GM12878 (cell line): ENCODE data around the gene PRKN.

ENCODE experiments used
- BCL3 ChIP-seq: IDR thresholded peaks from 2 replicates; pipeline ENCODE4 v1.6.1; 2011; ENCODE audit warnings: borderline replicate concordance, low read depth, mild to moderate bottlenecking, moderate library complexity, low read length; ENCODE audit not compliant: insufficient read depth, poor library complexity, severe bottlenecking
- CREB1 ChIP-seq: IDR thresholded peaks from 2 replicates; pipeline ENCODE4 v1.6.1; 2012; ENCODE audit warnings: low read depth, mild to moderate bottlenecking, inconsistent platforms
- FOXM1 ChIP-seq: IDR thresholded peaks from 2 replicates; pipeline ENCODE4 v1.6.1; 2012; ENCODE audit warnings: low read depth, mild to moderate bottlenecking, inconsistent platforms, low read length, moderate library complexity
- PAX5 ChIP-seq: IDR thresholded peaks from 2 replicates; pipeline ENCODE4 v1.6.1; 2011; ENCODE audit warnings: low read depth, low read length, borderline replicate concordance
- POLR2AphosphoS2 ChIP-seq: IDR thresholded peaks from 2 replicates; pipeline ENCODE4 v1.6.1; 2011; ENCODE audit warnings: low read depth, mild to moderate bottlenecking, low read length, improper control_type of control experiment, moderate library complexity
- RFX5 ChIP-seq: IDR thresholded peaks from 2 replicates; pipeline ENCODE4 v1.6.1; 2011; ENCODE audit warnings: low read depth, low read length, improper control_type of control experiment
- SIN3A ChIP-seq: IDR thresholded peaks from 2 replicates; pipeline ENCODE4 v1.6.1; 2012; ENCODE audit warnings: low read depth, low read length, improper control_type of control experiment
- ZNF687 ChIP-seq: fragments of 450-650 bp; IDR thresholded peaks from 2 replicates; pipeline ENCODE4 v1.6.1; 2017; ENCODE audit warnings: mild to moderate bottlenecking, moderate library complexity
- TF ChIP-seq, protein P1 (sequence below), 3 experiments: IDR thresholded peaks in 2 of 3; conservative IDR thresholded peaks in 1 of 3; 2 replicates each; pipeline ENCODE4 v1.5.1; 2011; ENCODE audit warnings: low read depth in 3 of 3, low read length in 3 of 3, mild to moderate bottlenecking in 3 of 3, control low read depth in 2 of 3, moderate library complexity in 2 of 3, inconsistent platforms in 1 of 3, mixed read lengths in 1 of 3; ENCODE audit not compliant: control insufficient read depth in 2 of 3, insufficient read depth in 1 of 3; ENCODE audit errors: extremely low read depth in 1 of 3

GRCh38 chr6:161333410-161333809 is 1394.2 kb downstream of the PRKN start:
- TF ChIP-seq, protein P1, sequence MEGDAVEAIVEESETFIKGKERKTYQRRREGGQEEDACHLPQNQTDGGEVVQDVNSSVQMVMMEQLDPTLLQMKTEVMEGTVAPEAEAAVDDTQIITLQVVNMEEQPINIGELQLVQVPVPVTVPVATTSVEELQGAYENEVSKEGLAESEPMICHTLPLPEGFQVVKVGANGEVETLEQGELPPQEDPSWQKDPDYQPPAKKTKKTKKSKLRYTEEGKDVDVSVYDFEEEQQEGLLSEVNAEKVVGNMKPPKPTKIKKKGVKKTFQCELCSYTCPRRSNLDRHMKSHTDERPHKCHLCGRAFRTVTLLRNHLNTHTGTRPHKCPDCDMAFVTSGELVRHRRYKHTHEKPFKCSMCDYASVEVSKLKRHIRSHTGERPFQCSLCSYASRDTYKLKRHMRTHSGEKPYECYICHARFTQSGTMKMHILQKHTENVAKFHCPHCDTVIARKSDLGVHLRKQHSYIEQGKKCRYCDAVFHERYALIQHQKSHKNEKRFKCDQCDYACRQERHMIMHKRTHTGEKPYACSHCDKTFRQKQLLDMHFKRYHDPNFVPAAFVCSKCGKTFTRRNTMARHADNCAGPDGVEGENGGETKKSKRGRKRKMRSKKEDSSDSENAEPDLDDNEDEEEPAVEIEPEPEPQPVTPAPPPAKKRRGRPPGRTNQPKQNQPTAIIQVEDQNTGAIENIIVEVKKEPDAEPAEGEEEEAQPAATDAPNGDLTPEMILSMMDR (IDR thresholded peaks at IDR 0.05 in 2 of 3, conservative IDR thresholded peaks at IDR 0.05 in 1 of 3; ENCODE audit: control insufficient read depth in 2 of 3, extremely low read depth in 1 of 3, insufficient read depth in 1 of 3, low read depth in 3 of 3, low read length in 3 of 3) = no peak
- no peak for TF ChIP-seq PAX5
- TF ChIP-seq BCL3 = no peak
- TF ChIP-seq POLR2AphosphoS2 = no peak
- no peak for TF ChIP-seq SIN3A
- no peak for TF ChIP-seq ZNF687
- TF ChIP-seq CREB1 = no peak
- TF ChIP-seq FOXM1 = no peak
- TF ChIP-seq RFX5 = no peak
